HG02763 (cell line): ENCODE results near the gene TIGAR.

ENCODE experiments used
- ATAC-seq: cut with Tn5 transposase; IDR thresholded peaks from one replicate; pipeline ENCODE4 v1.9.1; 2021; ENCODE audit warnings: mild to moderate bottlenecking, moderate library complexity; ENCODE audit not compliant: unreplicated experiment

Gene TIGAR

GRCh38 chr12:4370265-4370664, 49.3 kb downstream of the TIGAR start:
- no peak for ATAC-seq

DNA sequence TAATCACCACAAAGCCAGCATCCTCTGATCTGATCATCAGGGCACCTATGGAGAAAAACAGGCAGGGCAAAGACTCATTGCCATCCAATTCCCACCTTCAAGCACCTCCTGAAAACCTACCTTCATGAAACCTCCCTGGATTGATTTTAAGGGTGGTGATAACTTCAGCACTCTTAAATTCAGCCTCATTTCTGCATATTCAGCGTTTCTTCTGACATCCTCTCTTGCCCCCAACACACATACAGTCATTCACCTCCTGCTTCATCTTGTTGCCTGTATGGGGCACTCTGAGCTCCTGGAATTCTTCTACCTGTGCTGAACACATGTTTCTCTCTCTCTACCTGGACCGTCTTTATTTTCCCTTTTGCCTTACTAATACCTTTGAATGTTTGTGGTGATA, 51.6 kb downstream of the TIGAR start:
- no peak for ATAC-seq

DNA sequence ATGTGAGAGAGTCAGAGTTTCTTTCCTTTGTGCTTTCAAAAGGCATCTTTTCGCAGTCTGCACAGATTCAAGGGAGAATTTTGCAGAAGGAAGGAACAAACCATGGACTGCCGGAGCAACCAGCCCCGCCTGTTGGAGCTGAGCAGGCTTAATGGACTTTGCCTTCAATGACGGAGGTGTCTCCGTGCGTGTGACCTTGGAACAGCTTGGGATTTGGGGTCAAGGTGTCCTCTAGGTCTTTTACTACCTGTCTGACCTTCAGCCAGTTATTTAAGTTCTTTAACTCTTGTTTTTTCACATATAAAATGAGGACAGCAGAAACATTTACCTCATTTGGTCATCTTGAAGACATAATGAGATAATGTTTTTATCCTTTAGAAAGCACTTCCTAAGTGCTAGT, 54.4 kb downstream of the TIGAR start:
- ATAC-seq, result no peak

- no peak for ATAC-seq
These were observed 57.8 kb downstream of the TIGAR start for GRCh38 chr12:4378772-4379171.

- ATAC-seq, result no peak
These were observed 58.4 kb downstream of the TIGAR start, which contains the start of gene FGF23 for GRCh38 chr12:4379405-4379804. Gene FGF23 (minus strand): TSS chr12:4379712. CDS start chr12:4379582, 130 bp downstream.

- ATAC-seq, result no peak
These were observed 59.3 kb downstream of the TIGAR start for GRCh38 chr12:4380332-4380731.

GRCh38 chr12:4383304-4383865, 62.4 kb downstream of the TIGAR start:
- no peak for ATAC-seq

- ATAC-seq, result no peak
These were observed 65.8 kb downstream of the TIGAR start for GRCh38 chr12:4386801-4387200.

GRCh38 chr12:4387607-4388006, 66.6 kb downstream of the TIGAR start:
- ATAC-seq, result no peak

DNA sequence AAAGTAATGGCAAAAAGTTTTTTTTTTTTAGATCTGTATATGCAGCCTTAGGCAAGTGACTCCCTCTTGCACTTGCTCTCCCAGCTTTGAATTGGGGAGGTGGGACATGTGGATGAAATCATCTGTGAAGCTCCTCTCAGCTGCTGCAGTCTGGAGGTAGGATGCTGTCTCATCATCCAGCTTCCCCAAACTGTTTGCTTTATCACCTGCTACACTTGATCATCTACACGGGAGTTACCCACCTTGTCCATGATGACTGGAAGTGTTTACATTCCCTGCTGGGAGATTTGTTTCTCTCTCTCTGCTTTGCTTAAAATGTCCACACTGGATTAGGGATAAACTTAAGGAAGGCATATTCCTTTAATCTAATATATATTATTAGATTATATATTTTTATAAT, 67.0 kb downstream of the TIGAR start:
- no peak for ATAC-seq

- ATAC-seq, result no peak
These were observed 67.6 kb downstream of the TIGAR start for GRCh38 chr12:4388662-4389061.

GRCh38 chr12:4392223-4392742, 71.3 kb downstream of the TIGAR start:
- ATAC-seq, result no peak

DNA sequence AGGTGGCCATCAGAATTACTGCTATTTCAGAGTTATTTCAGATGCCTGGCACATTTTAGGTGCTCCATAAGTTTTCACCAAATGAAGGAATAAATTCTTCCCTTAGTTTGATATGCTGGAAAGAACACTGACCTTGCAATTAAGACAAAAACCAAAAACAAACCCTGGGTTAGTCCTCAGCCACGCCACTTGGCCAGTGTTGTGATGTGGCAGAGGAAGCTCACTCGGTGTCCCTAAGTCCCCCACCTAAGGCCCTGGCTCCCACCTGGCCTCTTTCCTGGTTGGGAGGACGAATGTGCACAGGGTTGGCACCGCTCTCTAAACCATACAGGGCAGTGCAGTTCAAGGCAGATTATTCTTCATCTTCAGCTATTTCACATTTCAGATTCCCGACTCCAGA, 72.2 kb downstream of the TIGAR start:
- no peak for ATAC-seq

GRCh38 chr12:4395818-4396217, 74.8 kb downstream of the TIGAR start:
- ATAC-seq, result no peak

DNA sequence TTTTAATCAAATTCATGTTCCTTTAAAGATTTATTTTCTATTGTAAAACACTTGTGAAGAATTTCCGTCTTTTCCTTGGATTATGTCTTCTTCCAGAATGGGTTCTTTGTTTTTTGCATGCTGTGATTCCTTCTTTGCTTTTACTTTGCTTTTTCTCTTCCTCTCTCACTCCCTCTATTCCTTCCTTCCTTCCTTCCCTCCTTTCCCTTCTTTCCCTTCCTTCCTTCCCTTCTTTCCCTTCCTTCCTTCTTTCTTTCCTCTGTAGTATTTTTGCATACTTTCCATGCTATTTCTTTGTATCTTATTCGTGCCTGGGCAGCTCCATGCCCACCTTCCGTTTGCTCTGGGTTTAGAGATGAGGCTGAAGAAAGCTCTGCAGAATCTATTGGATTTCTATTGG, 80.1 kb downstream of the TIGAR start:
- no peak for ATAC-seq

- ATAC-seq, result no peak
These were observed 82.0 kb downstream of the TIGAR start for GRCh38 chr12:4402996-4403395.
